ENCODE data around the gene IPO7.
A peak's percentile ranks its signal among the peaks of the same experiment; 100 is the strongest.

Gene IPO7

DNA sequence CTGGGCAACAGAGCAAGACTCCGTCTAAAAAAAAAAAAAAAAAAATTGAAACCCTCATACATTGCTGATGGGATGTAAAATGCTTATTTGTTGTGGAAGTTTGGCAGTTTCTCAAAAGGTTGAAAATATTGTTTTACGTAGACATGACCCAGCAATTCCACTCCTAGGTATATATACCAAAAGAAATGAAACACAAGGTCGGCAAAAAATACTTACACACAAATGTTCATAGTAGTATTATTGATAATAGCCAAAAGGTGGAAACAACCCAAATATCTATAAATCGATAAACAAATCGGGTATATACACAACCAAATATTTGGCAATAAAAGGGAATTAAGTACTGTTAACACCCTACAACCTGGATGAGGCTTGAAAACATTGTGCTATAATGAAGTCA is 71.3 kb downstream of the IPO7 start:
- CTCF ChIA-PET: interaction anchor here (0.8 kb wide), 1 partner anchor 53 kb away, joined by 4 read pairs; no protein-coding TSS in a partner anchor

DNA sequence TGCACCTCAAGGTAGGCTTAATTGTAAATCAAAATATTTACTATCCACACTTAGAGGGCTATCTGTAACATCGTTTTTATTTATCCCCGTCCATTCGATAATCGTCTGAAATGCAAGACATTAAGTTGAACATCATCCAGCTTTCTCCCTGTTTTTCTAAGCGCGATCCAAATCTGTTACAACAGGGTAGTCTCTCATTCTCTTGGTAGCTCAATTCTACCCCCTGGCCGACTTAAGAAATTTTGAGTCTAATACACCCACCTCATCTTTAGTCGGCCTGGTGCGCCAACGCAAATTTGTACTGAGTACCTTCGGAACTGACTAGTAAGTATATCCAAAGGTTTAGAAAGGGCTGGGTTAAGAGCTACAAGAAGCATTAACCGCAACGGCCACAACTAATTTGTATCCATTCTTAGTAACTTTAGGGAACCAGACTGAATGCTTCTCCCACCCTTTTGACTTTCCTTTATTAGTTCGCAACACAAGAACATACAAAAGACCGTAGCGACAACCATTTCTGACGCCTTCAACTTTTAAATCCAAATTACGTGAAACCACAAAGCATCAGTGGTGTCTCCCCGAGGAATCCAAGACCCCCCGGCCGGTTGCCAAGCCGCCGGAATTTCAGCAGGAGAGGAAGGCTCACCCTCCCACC is 75.3 kb downstream of the IPO7 start:
- H3K9me3 ChIP-seq (ENCODE audit: control insufficient read depth, insufficient read depth, low read depth, low read length): no peaks in the 10 kb centered on the region
- H3K27ac ChIP-seq (ENCODE audit: extremely low read depth, low read depth, low read length): peak overlapping the region; percentile 76
- H3K4me3 ChIP-seq (ENCODE audit: low read depth, low read length): peak overlapping the region; percentile 93
- TF ChIP-seq KLF16 (tag by site-specific recombination; IDR thresholded peaks at IDR 0.05) (no peak), EGR2 (tag by site-specific recombination; IDR thresholded peaks at IDR 0.05; ENCODE audit: low read depth) (0 out of 2 replicates have a peak, but pooled peaks have one; percentile 20), ZBTB20 (tag by site-specific recombination; IDR thresholded peaks at IDR 0.05) (no peak), SCRT1 (tag by site-specific recombination; IDR thresholded peaks at IDR 0.05; ENCODE audit: borderline replicate concordance) (no peak), ZNF624 (tag by site-specific recombination; IDR thresholded peaks at IDR 0.05) (no peak), ZNF830 (tag by site-specific recombination; IDR thresholded peaks at IDR 0.05; ENCODE audit: low read depth) (no peak)
- TF ChIP-seq, protein P1, sequence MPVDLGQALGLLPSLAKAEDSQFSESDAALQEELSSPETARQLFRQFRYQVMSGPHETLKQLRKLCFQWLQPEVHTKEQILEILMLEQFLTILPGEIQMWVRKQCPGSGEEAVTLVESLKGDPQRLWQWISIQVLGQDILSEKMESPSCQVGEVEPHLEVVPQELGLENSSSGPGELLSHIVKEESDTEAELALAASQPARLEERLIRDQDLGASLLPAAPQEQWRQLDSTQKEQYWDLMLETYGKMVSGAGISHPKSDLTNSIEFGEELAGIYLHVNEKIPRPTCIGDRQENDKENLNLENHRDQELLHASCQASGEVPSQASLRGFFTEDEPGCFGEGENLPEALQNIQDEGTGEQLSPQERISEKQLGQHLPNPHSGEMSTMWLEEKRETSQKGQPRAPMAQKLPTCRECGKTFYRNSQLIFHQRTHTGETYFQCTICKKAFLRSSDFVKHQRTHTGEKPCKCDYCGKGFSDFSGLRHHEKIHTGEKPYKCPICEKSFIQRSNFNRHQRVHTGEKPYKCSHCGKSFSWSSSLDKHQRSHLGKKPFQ (tag by site-specific recombination; IDR thresholded peaks at IDR 0.05): no peak
- no peaks in the 10 kb centered on the region for H3K4me1 ChIP-seq (ENCODE audit: control insufficient read depth, insufficient read depth, low read length)
- POLR2A ChIA-PET: interaction anchor here (0.5 to 4.3 kb wide), 41 partner anchors 9 to 845 kb away, joined by 3 to 32 read pairs (median 5); partner anchors contain the start of genes ADM, IPO7, TMEM41B and WEE1
- CTCF ChIA-PET: interaction anchor here (0.6 to 1.5 kb wide), 8 partner anchors 10 to 322 kb away, joined by 3 to 6 read pairs (median 4); no protein-coding TSS in a partner anchor
- H3K36me3 ChIP-seq (ENCODE audit: control insufficient read depth in 2 of 2, insufficient read depth in 1 of 2, low read length in 2 of 2): no peaks in the 10 kb centered on the region

More for the DNA sequence above, 71.3 kb downstream of the IPO7 start:
- H3K4me3 ChIP-seq (ENCODE audit: low read depth, low read length): no peak overlapping the region
- H3K9me3 ChIP-seq (ENCODE audit: control insufficient read depth, insufficient read depth, low read depth, low read length): no peaks in the 10 kb centered on the region
- no peak for TF ChIP-seq ZNF112 (tag by site-specific recombination; IDR thresholded peaks at IDR 0.05)
- TF ChIP-seq, protein P2, sequence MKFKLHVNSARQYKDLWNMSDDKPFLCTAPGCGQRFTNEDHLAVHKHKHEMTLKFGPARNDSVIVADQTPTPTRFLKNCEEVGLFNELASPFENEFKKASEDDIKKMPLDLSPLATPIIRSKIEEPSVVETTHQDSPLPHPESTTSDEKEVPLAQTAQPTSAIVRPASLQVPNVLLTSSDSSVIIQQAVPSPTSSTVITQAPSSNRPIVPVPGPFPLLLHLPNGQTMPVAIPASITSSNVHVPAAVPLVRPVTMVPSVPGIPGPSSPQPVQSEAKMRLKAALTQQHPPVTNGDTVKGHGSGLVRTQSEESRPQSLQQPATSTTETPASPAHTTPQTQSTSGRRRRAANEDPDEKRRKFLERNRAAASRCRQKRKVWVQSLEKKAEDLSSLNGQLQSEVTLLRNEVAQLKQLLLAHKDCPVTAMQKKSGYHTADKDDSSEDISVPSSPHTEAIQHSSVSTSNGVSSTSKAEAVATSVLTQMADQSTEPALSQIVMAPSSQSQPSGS (tag by site-specific recombination; IDR thresholded peaks at IDR 0.05; ENCODE audit: low read depth): no peak
- no peak for TF ChIP-seq ZNF76 (tag by site-specific recombination; IDR thresholded peaks at IDR 0.05; ENCODE audit: borderline replicate concordance, low read depth)
- TF ChIP-seq ZNF211 (tag by site-specific recombination; IDR thresholded peaks at IDR 0.05; ENCODE audit: low read depth): no peak
- TF ChIP-seq ZNF174 (tag by site-specific recombination; IDR thresholded peaks at IDR 0.05): no peak
- TF ChIP-seq, protein P3, sequence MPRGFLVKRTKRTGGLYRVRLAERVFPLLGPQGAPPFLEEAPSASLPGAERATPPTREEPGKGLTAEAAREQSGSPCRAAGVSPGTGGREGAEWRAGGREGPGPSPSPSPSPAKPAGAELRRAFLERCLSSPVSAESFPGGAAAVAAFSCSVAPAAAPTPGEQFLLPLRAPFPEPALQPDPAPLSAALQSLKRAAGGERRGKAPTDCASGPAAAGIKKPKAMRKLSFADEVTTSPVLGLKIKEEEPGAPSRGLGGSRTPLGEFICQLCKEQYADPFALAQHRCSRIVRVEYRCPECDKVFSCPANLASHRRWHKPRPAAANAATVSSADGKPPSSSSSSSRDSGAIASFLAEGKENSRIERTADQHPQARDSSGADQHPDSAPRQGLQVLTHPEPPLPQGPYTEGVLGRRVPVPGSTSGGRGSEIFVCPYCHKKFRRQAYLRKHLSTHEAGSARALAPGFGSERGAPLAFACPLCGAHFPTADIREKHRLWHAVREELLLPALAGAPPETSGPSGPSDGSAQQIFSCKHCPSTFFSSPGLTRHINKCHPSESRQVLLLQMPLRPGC (tag by site-specific recombination; IDR thresholded peaks at IDR 0.05): no peak
- no peak for TF ChIP-seq HOXA7 (CRISPR knock-in tag; IDR thresholded peaks at IDR 0.05; ENCODE audit: borderline replicate concordance)
- TF ChIP-seq, protein P4, sequence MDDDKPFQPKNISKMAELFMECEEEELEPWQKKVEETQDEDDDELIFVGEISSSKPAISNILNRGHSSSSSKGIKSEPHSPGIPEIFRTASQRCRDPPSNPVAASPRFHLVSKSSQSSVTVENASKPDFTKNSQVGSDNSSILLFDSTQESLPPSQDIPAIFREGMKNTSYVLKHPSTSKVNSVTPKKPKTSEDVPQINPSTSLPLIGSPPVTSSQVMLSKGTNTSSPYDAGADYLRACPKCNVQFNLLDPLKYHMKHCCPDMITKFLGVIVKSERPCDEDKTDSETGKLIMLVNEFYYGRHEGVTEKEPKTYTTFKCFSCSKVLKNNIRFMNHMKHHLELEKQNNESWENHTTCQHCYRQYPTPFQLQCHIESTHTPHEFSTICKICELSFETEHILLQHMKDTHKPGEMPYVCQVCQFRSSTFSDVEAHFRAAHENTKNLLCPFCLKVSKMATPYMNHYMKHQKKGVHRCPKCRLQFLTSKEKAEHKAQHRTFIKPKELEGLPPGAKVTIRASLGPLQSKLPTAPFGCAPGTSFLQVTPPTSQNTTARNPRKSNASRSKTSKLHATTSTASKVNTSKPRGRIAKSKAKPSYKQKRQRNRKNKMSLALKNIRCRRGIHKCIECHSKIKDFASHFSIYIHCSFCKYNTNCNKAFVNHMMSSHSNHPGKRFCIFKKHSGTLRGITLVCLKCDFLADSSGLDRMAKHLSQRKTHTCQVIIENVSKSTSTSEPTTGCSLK (tag by site-specific recombination; IDR thresholded peaks at IDR 0.05): no peak
- no peaks in the 10 kb centered on the region for H3K4me1 ChIP-seq (ENCODE audit: control insufficient read depth, insufficient read depth, low read length)
- H3K36me3 ChIP-seq (ENCODE audit: control insufficient read depth in 2 of 2, insufficient read depth in 1 of 2, low read length in 2 of 2): no peaks in the 10 kb centered on the region
- POLR2A ChIA-PET: no interaction called here
- no peak overlapping the region for H3K27ac ChIP-seq (ENCODE audit: extremely low read depth, low read depth, low read length)

Measured in HEK293 (cell line).